GM12878 (cell line): Measurements from ENCODE around the gene BLOC1S3. TPM values are rescaled to one million over a fixed set of nuclear protein-coding genes. Genes with fewer than 3 reads are reported as not detected.

Experiments
- BCL3 ChIP-seq: IDR thresholded peaks from 2 replicates; pipeline ENCODE4 v1.6.1; 2011; ENCODE audit warnings: borderline replicate concordance, low read depth, mild to moderate bottlenecking, moderate library complexity, low read length; ENCODE audit not compliant: insufficient read depth, poor library complexity, severe bottlenecking
- CEBPB ChIP-seq, 2 experiments: fragments of 150-350 bp in 1 of 2; IDR thresholded peaks; 2 replicates each; pipeline ENCODE4 v1.6.1; 2012 to 2014; ENCODE audit warnings: low read depth in 2 of 2, low read length in 2 of 2, borderline replicate concordance in 1 of 2, inconsistent platforms in 1 of 2
- CHD1 ChIP-seq: IDR thresholded peaks from 2 replicates; pipeline ENCODE4 v1.6.1; 2012; ENCODE audit warnings: low read depth, low read length, improper control_type of control experiment
- EGR1 ChIP-seq, 2 experiments: IDR thresholded peaks; 1 replicate in 1 of 2; 2 replicates in 1 of 2; pipeline ENCODE4 v1.6.1; 2011 to 2012; ENCODE audit warnings: low read depth in 2 of 2, low read length in 2 of 2, borderline replicate concordance in 1 of 2, mild to moderate bottlenecking in 1 of 2, moderate library complexity in 1 of 2
- GATAD2B ChIP-seq: fragments of 450-650 bp; conservative IDR thresholded peaks from 2 replicates; pipeline ENCODE4 v1.6.1; 2017; ENCODE audit warnings: low read depth, mild to moderate bottlenecking, moderate library complexity
- JUND ChIP-seq: IDR thresholded peaks from 2 replicates; pipeline ENCODE4 v1.6.1; 2012; ENCODE audit warnings: low read depth, mild to moderate bottlenecking, low read length, improper control_type of control experiment, moderate library complexity
- KDM1A ChIP-seq: fragments of 200-600 bp; sonication (generic); IDR thresholded peaks from 2 replicates; pipeline ENCODE4 v1.6.1; 2016; ENCODE audit warnings: borderline replicate concordance
- MLLT1 ChIP-seq: fragments of 450-650 bp; IDR thresholded peaks from 2 replicates; pipeline ENCODE4 v1.6.1; 2016; ENCODE audit warnings: mild to moderate bottlenecking
- NR2F1 ChIP-seq: fragments of 450-650 bp; conservative IDR thresholded peaks from 2 replicates; pipeline ENCODE4 v1.6.1; 2017; ENCODE audit warnings: mild to moderate bottlenecking
- NRF1 ChIP-seq: conservative IDR thresholded peaks from 2 replicates; pipeline ENCODE4 v1.6.1; 2011; ENCODE audit warnings: mild to moderate bottlenecking, low read depth, low read length, improper control_type of control experiment
- PKNOX1 ChIP-seq: fragments of 450-650 bp; IDR thresholded peaks from 2 replicates; pipeline ENCODE4 v1.6.1; 2016; ENCODE audit warnings: mild to moderate bottlenecking
- POLR2A ChIP-seq: IDR thresholded peaks from 2 replicates; pipeline ENCODE4 v1.6.1; 2011; ENCODE audit warnings: low read depth, mild to moderate bottlenecking, low read length
- POU2F2 ChIP-seq: IDR thresholded peaks from 3 replicates; pipeline ENCODE4 v1.6.1; 2011; ENCODE audit warnings: low read depth, mild to moderate bottlenecking, low read length, borderline replicate concordance
- PRDM15 ChIP-seq: fragments of 450-650 bp; formaldehyde crosslinking; IDR thresholded peaks from 2 replicates; pipeline ENCODE4 v1.4.0; 2020; ENCODE audit warnings: mild to moderate bottlenecking, moderate library complexity
- RAD21 ChIP-seq: IDR thresholded peaks from 2 replicates; pipeline ENCODE4 v1.6.1; 2011; ENCODE audit warnings: mild to moderate bottlenecking, low read depth, low read length, moderate library complexity; ENCODE audit not compliant: insufficient read depth
- RAD51 ChIP-seq: fragments of 450-650 bp; IDR thresholded peaks from 2 replicates; pipeline ENCODE4 v1.6.1; 2016; ENCODE audit warnings: moderate library complexity, mild to moderate bottlenecking, inconsistent platforms
- SPI1 ChIP-seq: IDR thresholded peaks from 2 replicates; pipeline ENCODE4 v1.6.1; 2011; ENCODE audit warnings: low read depth, mild to moderate bottlenecking, low read length, moderate library complexity, borderline replicate concordance; ENCODE audit not compliant: insufficient read depth
- STAT3 ChIP-seq: IDR thresholded peaks from 2 replicates; pipeline ENCODE4 v1.6.1; 2011; ENCODE audit warnings: low read depth, low read length, improper control_type of control experiment
- TCF3 ChIP-seq: IDR thresholded peaks from 2 replicates; pipeline ENCODE4 v1.6.1; 2012; ENCODE audit warnings: low read depth, mild to moderate bottlenecking, low read length, borderline replicate concordance; ENCODE audit not compliant: insufficient read depth
- ZNF24 ChIP-seq: fragments of 450-650 bp; IDR thresholded peaks from 2 replicates; pipeline ENCODE4 v1.6.1; 2017; ENCODE audit warnings: antibody characterized with exemption, mild to moderate bottlenecking
- polyA plus RNA-seq, 11 experiments: library from polyadenylated mRNA; depleted of rRNA in 4 of 11; unstranded in 6 of 11; stranded (reverse) in 5 of 11; fragments of >200 nt; fragmentation: Nextera tagmentation in 4 of 11; fragmentation: Illumina TruSeq in 1 of 11; extraction: Ambion mirVana in 4 of 11; extraction: Trizol in 1 of 11; gene quantifications; 1 replicate in 1 of 11; 2 replicates in 10 of 11; pipeline versions ENCODE4 v1.2.1 to v1.2.3, GENCODE V29; 2011 to 2016; ENCODE audit warnings: inconsistent platforms in 2 of 11, missing spikeins in 2 of 11, low read depth in 1 of 11
- total RNA-seq, 4 experiments: library from RNA; depleted of rRNA in 3 of 4; stranded (reverse); fragments of >200 nt in 3 of 4; fragmentation: Illumina TruSeq in 1 of 4; extraction: Trizol in 1 of 4; gene quantifications; 2 replicates each; pipeline versions ENCODE4 v1.2.1 to v1.2.3, GENCODE V29; 2013 to 2021

BLOC1S3 gene
- total and polyA plus RNA-seq, 10 of the 15 experiments (the other 5 are each of a cell fraction or from before 2014, with no cell fraction given) = 3.6 to 18.3 (median 10.4) TPM

- no peak for TF ChIP-seq STAT3
- TF ChIP-seq ZNF24 = no peak
- TF ChIP-seq RAD51 = peak; percentile 22; the same call in 1 of the 2 replicates
- peak; percentile 2; the same call in 1 of the 2 replicates for TF ChIP-seq PKNOX1
- peak; percentile 84 for TF ChIP-seq SPI1
- no peak for TF ChIP-seq JUND
- no peak for TF ChIP-seq CHD1
- 0 out of 2 replicates have a peak, but pooled peaks have one; percentile 10 for TF ChIP-seq MLLT1
- no peak for TF ChIP-seq EGR1 (IDR thresholded peaks at IDR 0.05; ENCODE audit: borderline replicate concordance in 1 of 2, low read depth in 2 of 2, low read length in 2 of 2)
- peak; percentile 19; the same call in 1 of the 2 replicates for TF ChIP-seq GATAD2B
- TF ChIP-seq BCL3 = no peak
- TF ChIP-seq RAD21 = no peak
- TF ChIP-seq NR2F1 = peak; percentile 75
- TF ChIP-seq POU2F2 = 0 out of 3 replicates have a peak, but pooled peaks have one; percentile 17
- no peak for TF ChIP-seq NRF1
- no peak for TF ChIP-seq KDM1A
- no peak for TF ChIP-seq TCF3
- TF ChIP-seq CEBPB (IDR thresholded peaks at IDR 0.05; ENCODE audit: borderline replicate concordance in 1 of 2, low read depth in 2 of 2, low read length in 2 of 2) = no peak
- peak; percentile 44; the same call in 1 of the 2 replicates for TF ChIP-seq POLR2A
- no peak for TF ChIP-seq PRDM15
These were observed 41.9 kb upstream of the BLOC1S3 start (continued) for GRCh38 chr19:45136507-45137178.
